ENCODE measurements around the gene KLK1. TPM values are rescaled to one million over a fixed set of nuclear protein-coding genes. Genes with fewer than 3 reads are reported as not detected.

The KLK1 gene
- total RNA-seq, 1 donor from 2014 or later: 13.0 TPM

Other genes with a start within 250 kb of the KLK1 start
- 0.60 TPM in 1 of 2 replicates, not detected in the other for gene SYT3, start 183.9 kb downstream of the KLK1 start, total RNA-seq
- 0.69 TPM in 1 of 2 replicates, not detected in the other for gene C19orf81, start 174.3 kb downstream of the KLK1 start, total RNA-seq
- gene SHANK1, start 104.0 kb downstream of the KLK1 start, total RNA-seq: not detected in 2 replicates
- gene CLEC11A, start 100.4 kb downstream of the KLK1 start, total RNA-seq: 0.24 and 0.38 TPM in 2 replicates
- not detected in 2 replicates for gene GPR32, start 53.3 kb downstream of the KLK1 start, total RNA-seq
- gene ACP4, start 33.4 kb downstream of the KLK1 start, total RNA-seq: not detected in 2 replicates
- gene KLK15, start 9.8 kb upstream of the KLK1 start, total RNA-seq: not detected in 2 replicates
- gene KLK3, start 31.1 kb upstream of the KLK1 start, total RNA-seq: not detected in 2 replicates
- gene KLK2, start 49.7 kb upstream of the KLK1 start, total RNA-seq: 0.69 and 1.8 TPM in 2 replicates
- 0.32 and 0.75 TPM in 2 replicates for gene KLK4, start 87.6 kb upstream of the KLK1 start, total RNA-seq
- not detected in 2 replicates for gene KLK5, start 129.3 kb upstream of the KLK1 start, total RNA-seq
- gene KLK6, start 145.8 kb upstream of the KLK1 start, total RNA-seq: not detected in 2 replicates
- gene KLK7, start 160.1 kb upstream of the KLK1 start, total RNA-seq: not detected in 2 replicates
- not detected in 2 replicates for gene KLK8, start 177.8 kb upstream of the KLK1 start, total RNA-seq
- not detected in 2 replicates for gene KLK10, start 195.9 kb upstream of the KLK1 start, total RNA-seq
- not detected in 2 replicates for gene KLK11, start 202.8 kb upstream of the KLK1 start, total RNA-seq
- gene KLK12, start 211.2 kb upstream of the KLK1 start, total RNA-seq: not detected in 2 replicates
- not detected in 2 replicates for gene KLK13, start 241.3 kb upstream of the KLK1 start, total RNA-seq